Measurements from ENCODE around the gene SLC8A2.

The SLC8A2 gene, protein sequence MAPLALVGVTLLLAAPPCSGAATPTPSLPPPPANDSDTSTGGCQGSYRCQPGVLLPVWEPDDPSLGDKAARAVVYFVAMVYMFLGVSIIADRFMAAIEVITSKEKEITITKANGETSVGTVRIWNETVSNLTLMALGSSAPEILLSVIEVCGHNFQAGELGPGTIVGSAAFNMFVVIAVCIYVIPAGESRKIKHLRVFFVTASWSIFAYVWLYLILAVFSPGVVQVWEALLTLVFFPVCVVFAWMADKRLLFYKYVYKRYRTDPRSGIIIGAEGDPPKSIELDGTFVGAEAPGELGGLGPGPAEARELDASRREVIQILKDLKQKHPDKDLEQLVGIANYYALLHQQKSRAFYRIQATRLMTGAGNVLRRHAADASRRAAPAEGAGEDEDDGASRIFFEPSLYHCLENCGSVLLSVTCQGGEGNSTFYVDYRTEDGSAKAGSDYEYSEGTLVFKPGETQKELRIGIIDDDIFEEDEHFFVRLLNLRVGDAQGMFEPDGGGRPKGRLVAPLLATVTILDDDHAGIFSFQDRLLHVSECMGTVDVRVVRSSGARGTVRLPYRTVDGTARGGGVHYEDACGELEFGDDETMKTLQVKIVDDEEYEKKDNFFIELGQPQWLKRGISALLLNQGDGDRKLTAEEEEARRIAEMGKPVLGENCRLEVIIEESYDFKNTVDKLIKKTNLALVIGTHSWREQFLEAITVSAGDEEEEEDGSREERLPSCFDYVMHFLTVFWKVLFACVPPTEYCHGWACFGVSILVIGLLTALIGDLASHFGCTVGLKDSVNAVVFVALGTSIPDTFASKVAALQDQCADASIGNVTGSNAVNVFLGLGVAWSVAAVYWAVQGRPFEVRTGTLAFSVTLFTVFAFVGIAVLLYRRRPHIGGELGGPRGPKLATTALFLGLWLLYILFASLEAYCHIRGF
- 0 reads per million in 4 donors for total RNA-seq

GRCh38 chr19:47471733-47472457 lies at the start of gene SLC8A2:
TSS of gene SLC8A2 (minus strand) at chr19:47471893. CDS start at chr19:47466403, 5,490 bp downstream.
- peak; percentile 37 to 63 (median 51) for DNase-seq

DNA sequence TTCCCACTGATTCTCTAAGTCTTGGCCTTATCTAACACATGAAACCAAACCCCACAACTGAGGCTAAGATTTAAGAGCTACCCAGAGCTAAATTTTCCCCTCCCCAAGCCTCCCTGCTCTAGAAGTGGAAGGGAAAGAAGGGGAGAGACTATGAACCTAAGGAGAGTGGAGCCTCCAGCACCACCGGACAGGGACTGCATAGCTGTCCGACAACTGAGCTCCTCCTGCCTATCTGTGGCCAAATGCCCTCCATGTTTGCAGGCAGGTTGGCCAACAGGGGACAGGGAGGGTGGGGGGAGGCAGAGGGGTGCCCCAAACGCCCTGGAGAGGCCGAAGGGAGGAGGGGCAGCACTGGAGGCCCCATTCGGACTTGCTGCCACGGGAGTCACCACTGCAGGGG lies 49.1 kb upstream of the SLC8A2 start:
- no peak for DNase-seq

GRCh38 chr19:47520343-47520806 lies 48.7 kb upstream of the SLC8A2 start:
- no peak for DNase-seq

- DNase-seq, result no peak
These were observed 47.2 kb upstream of the SLC8A2 start for GRCh38 chr19:47518854-47519253.

GRCh38 chr19:47518139-47518538 lies 46.4 kb upstream of the SLC8A2 start:
- DNase-seq, result no peak

- DNase-seq, result peak; percentile 100
These were observed 43.3 kb upstream of the SLC8A2 start, which contains the start of gene NAPA for GRCh38 chr19:47514869-47515588. TSS of gene NAPA (minus strand) at chr19:47515063. CDS start at chr19:47514940, 123 bp downstream.

GRCh38 chr19:47514151-47514868 lies 42.6 kb upstream of the SLC8A2 start:
- peak in 1 of 5 donors; percentile 12 for DNase-seq

- no peak for DNase-seq
These were observed 41.2 kb upstream of the SLC8A2 start for GRCh38 chr19:47512948-47513319.

GRCh38 chr19:47512183-47512947 lies 40.7 kb upstream of the SLC8A2 start:
- DNase-seq, result no peak

DNA sequence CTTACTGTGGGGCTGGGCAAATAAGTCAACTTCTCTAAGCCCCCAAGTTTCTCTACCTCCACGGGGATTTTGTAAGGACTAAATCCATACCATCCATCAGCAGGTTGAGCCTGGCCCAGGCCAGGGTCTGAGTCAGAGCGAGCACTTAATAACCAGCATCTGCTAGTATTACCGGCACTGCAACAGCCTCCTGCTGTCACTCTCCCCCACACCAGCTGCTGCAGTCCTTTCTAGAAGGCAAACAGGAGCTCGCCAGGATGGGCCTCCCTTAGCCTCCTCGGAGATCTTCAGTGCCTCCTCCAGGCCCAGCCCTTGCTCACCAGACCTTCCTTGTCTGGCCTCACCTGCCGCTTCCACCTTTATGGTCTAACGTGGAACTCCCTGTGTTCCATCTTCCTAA lies 40.0 kb upstream of the SLC8A2 start:
- DNase-seq, result no peak

- DNase-seq, result no peak
These were observed 39.4 kb upstream of the SLC8A2 start for GRCh38 chr19:47511128-47511517.

- no peak for DNase-seq
These were observed 38.9 kb upstream of the SLC8A2 start for GRCh38 chr19:47510516-47511127.

- no peak for DNase-seq
These were observed 38.3 kb upstream of the SLC8A2 start for GRCh38 chr19:47509973-47510372.

GRCh38 chr19:47509170-47509847 lies 37.6 kb upstream of the SLC8A2 start:
- no peak for DNase-seq

GRCh38 chr19:47508721-47509120 lies 37.0 kb upstream of the SLC8A2 start:
- no peak for DNase-seq

- no peak for DNase-seq
These were observed 36.3 kb upstream of the SLC8A2 start for GRCh38 chr19:47507924-47508553.

- DNase-seq, result no peak
These were observed 35.3 kb upstream of the SLC8A2 start for GRCh38 chr19:47507012-47507411.

DNA sequence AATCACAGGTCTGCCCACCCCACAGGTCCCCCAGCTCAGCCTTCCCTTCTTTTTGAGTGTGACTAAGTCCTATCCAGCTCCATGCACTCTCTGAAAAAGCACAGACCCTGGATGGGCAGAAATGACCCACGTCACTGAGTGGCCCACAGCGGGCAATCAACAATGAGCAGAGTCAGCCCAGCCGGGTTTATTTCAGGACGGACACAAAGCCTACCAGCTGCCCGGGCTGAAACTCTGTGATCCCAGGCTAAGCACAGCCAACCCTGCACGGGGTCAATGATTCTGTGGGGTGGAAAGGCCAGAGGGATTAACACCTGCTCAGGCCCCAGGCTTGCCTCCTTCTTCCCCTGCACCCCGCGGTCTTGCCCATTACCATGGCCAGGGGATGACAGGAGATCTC lies 34.8 kb upstream of the SLC8A2 start:
- no peak for DNase-seq

DNA sequence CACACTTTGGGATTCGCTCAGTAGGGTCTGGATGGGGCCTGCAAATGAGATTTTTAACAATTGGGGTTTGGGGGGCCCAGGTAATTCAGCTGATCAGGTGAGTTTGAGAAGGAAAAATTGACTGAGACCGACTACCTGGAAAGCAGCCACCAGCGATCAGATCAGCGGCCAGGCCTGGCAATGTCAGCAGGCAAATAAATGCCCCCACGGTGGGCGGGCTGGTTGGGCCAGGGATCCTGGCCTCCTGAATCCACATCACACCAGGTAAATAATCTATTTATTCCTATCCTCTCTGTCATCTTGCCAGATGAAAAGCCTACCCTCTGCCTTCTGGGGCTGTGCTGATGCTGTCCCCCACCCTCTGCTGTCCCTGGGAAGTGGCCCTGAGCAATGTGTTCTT lies 33.8 kb upstream of the SLC8A2 start:
- DNase-seq, result no peak
